Calu3 (cell line): Measurements from ENCODE around the gene PDE6B. TPM values are rescaled to one million over a fixed set of nuclear protein-coding genes. Genes with fewer than 3 reads are reported as not detected.

Source experiments
- BruUV-seq: library from RNA; stranded (reverse); fragments of 400-500 nt; replicated peaks from 2 replicates; lab custom pipeline; 2021; lab: Mats Ljungman, UMichigan
- CTCF ChIA-PET: fragments of 300-600 bp; sonication (Branson Sonifier 250); formaldehyde crosslinking; loops from one replicate; lab custom pipeline; 2022; ENCODE audit warnings: antibody characterized with exemption; lab: Charles Lee
- DNase-seq: peaks from one replicate; pipeline ENCODE4 v3.0.0; 2022
- H3K27ac Mint-ChIP-seq: one replicate; pipeline ENCODE4 v1.8.0; 2022; ENCODE audit warnings: mixed read lengths; ENCODE audit not compliant: unreplicated experiment
- H3K27me3 Mint-ChIP-seq: one replicate; pipeline ENCODE4 v1.8.0; 2022; ENCODE audit warnings: mixed read lengths; ENCODE audit not compliant: unreplicated experiment
- H3K36me3 Mint-ChIP-seq: one replicate; pipeline ENCODE4 v1.8.0; 2022; ENCODE audit warnings: mild to moderate bottlenecking, moderate library complexity, mixed read lengths; ENCODE audit not compliant: insufficient read depth, unreplicated experiment
- H3K4me1 Mint-ChIP-seq: one replicate; pipeline ENCODE4 v1.8.0; 2022; ENCODE audit warnings: mild to moderate bottlenecking, low read depth, mixed read lengths; ENCODE audit not compliant: unreplicated experiment
- H3K4me3 Mint-ChIP-seq: one replicate; pipeline ENCODE4 v1.8.0; 2022; ENCODE audit warnings: mild to moderate bottlenecking, low read depth, moderate library complexity, mixed read lengths; ENCODE audit not compliant: unreplicated experiment
- H3K9me3 Mint-ChIP-seq: one replicate; pipeline ENCODE4 v1.8.0; 2022; ENCODE audit warnings: low read depth, mixed read lengths; ENCODE audit not compliant: unreplicated experiment
- CTCF ChIP-seq: fragments of 200-600 bp; IDR thresholded peaks from one replicate; pipeline ENCODE4 v1.8.0; 2022; ENCODE audit warnings: antibody characterized with exemption; ENCODE audit not compliant: unreplicated experiment
- intact Hi-C: fragments of 100-400 bp; cut with micrococcal nuclease; formaldehyde crosslinking; loops from one replicate; pipeline ENCODE4 v1.10.0; 2022; ENCODE audit not compliant: unreplicated experiment
- total RNA-seq: library from RNA; stranded (reverse); gene quantifications from 2 replicates; pipeline ENCODE4 v1.2.3, GENCODE V29; 2022

PDE6B gene
- total RNA-seq, 1 experiment from 2014 or later = not detected

GRCh38 chr4:665381-665750 is 40.0 kb downstream of the PDE6B start:
- no peaks in the 10 kb centered on the region for H3K27me3 Mint-ChIP-seq
- peaks cover 5% of the 10 kb centered on the region for H3K9me3 Mint-ChIP-seq
- H3K27ac Mint-ChIP-seq = no peak overlapping the region
- BruUV-seq = no TSS peak
- CTCF ChIA-PET = no interaction called here
- TF ChIP-seq CTCF = no peak
- DNase-seq = no peak
- H3K4me3 Mint-ChIP-seq = no peak overlapping the region
- peaks cover 5% of the 10 kb centered on the region for H3K36me3 Mint-ChIP-seq
- no peaks in the 10 kb centered on the region for H3K4me1 Mint-ChIP-seq
- intact Hi-C loops = no loop called here

- intact Hi-C loops = no loop called here
- Mint-ChIP-seq H3K4me3 (no peak overlapping the region), H3K4me1 (no peaks in the 10 kb centered on the region), H3K27ac (no peak overlapping the region), H3K9me3 (peaks cover 1% of the 10 kb centered on the region), H3K27me3 (no peaks in the 10 kb centered on the region), H3K36me3 (peaks cover 5% of the 10 kb centered on the region)
- TF ChIP-seq CTCF = no peak
- CTCF ChIA-PET = no interaction called here
- BruUV-seq = no TSS peak
- DNase-seq = no peak
Measured at GRCh38 chr4:665751-666435, 40.5 kb downstream of the PDE6B start.

GRCh38 chr4:666436-666810 is 41.0 kb downstream of the PDE6B start:
- Mint-ChIP-seq H3K27ac (no peak overlapping the region), H3K4me3 (no peak overlapping the region), H3K9me3 (no peaks in the 10 kb centered on the region), H3K4me1 (no peaks in the 10 kb centered on the region), H3K27me3 (no peaks in the 10 kb centered on the region), H3K36me3 (peaks cover 5% of the 10 kb centered on the region)
- intact Hi-C loops = no loop called here
- no TSS peak for BruUV-seq
- no peak for TF ChIP-seq CTCF
- CTCF ChIA-PET = no interaction called here
- DNase-seq = no peak

GRCh38 chr4:666822-667544 is 41.6 kb downstream of the PDE6B start:
- TF ChIP-seq CTCF = no peak
- DNase-seq = no peak
- BruUV-seq = no TSS peak
- intact Hi-C loops = no loop called here
- CTCF ChIA-PET = no interaction called here
- Mint-ChIP-seq H3K4me3 (no peak overlapping the region), H3K36me3 (peaks cover 3% of the 10 kb centered on the region), H3K27me3 (no peaks in the 10 kb centered on the region), H3K4me1 (no peaks in the 10 kb centered on the region), H3K27ac (no peak overlapping the region), H3K9me3 (no peaks in the 10 kb centered on the region)
